KMS-11 (cell line): ENCODE measurements around the gene PLSCR3.
A peak's percentile ranks its signal among the peaks of the same experiment; 100 is the strongest.

Experiments
- H2AFZ ChIP-seq: fragments of 200-600 bp; sonication (generic); 2 replicates; pipeline ENCODE4 v1.6.1; 2016; ENCODE audit warnings: antibody characterized with exemption, mixed run types, low read depth
- H3K27ac ChIP-seq: fragments of 200-600 bp; sonication (generic); 2 replicates; pipeline ENCODE4 v1.6.1; 2016; ENCODE audit warnings: mild to moderate bottlenecking, mixed run types
- H3K27me3 ChIP-seq: fragments of 200-600 bp; sonication (generic); 2 replicates; pipeline ENCODE4 v1.6.1; 2017; ENCODE audit warnings: mild to moderate bottlenecking, low read depth, mixed run types, moderate library complexity; ENCODE audit not compliant: insufficient read depth
- H3K36me3 ChIP-seq: fragments of 200-600 bp; sonication (generic); 2 replicates; pipeline ENCODE4 v1.6.1; 2017; ENCODE audit warnings: mild to moderate bottlenecking, mixed run types; ENCODE audit not compliant: insufficient read depth
- H3K4me1 ChIP-seq: fragments of 200-600 bp; sonication (generic); 2 replicates; pipeline ENCODE4 v1.6.1; 2016; ENCODE audit warnings: mild to moderate bottlenecking, low read depth, mixed run types; ENCODE audit not compliant: poor library complexity, severe bottlenecking
- H3K4me2 ChIP-seq: fragments of 200-600 bp; sonication (generic); 2 replicates; pipeline ENCODE4 v1.7.0; 2016; ENCODE audit warnings: mild to moderate bottlenecking, mixed run types
- H3K4me3 ChIP-seq: fragments of 200-600 bp; sonication (generic); IDR thresholded peaks from 2 replicates; pipeline ENCODE4 v1.6.1; 2017; ENCODE audit warnings: low read depth, low read length, mixed read lengths; ENCODE audit not compliant: insufficient read depth
- H3K79me2 ChIP-seq: fragments of 200-600 bp; sonication (generic); 2 replicates; pipeline ENCODE4 v1.6.1; 2016; ENCODE audit warnings: low read depth, mixed run types; ENCODE audit not compliant: insufficient read depth
- H3K9ac ChIP-seq: fragments of 200-600 bp; sonication (generic); 2 replicates; pipeline ENCODE4 v1.6.1; 2016; ENCODE audit warnings: mild to moderate bottlenecking, mixed run types
- H4K20me1 ChIP-seq: fragments of 200-600 bp; sonication (generic); 2 replicates; pipeline ENCODE4 v1.6.1; 2016; ENCODE audit warnings: mild to moderate bottlenecking, mixed run types; ENCODE audit not compliant: insufficient read depth
- TF ChIP-seq, protein P1 (sequence below): fragments of 200-600 bp; sonication (generic); conservative IDR thresholded peaks from 2 replicates; pipeline ENCODE4 v1.6.1; 2017; ENCODE audit warnings: low read depth, mild to moderate bottlenecking, antibody characterized with exemption, low read length, moderate library complexity, mixed read lengths

PLSCR3 gene

DNA sequence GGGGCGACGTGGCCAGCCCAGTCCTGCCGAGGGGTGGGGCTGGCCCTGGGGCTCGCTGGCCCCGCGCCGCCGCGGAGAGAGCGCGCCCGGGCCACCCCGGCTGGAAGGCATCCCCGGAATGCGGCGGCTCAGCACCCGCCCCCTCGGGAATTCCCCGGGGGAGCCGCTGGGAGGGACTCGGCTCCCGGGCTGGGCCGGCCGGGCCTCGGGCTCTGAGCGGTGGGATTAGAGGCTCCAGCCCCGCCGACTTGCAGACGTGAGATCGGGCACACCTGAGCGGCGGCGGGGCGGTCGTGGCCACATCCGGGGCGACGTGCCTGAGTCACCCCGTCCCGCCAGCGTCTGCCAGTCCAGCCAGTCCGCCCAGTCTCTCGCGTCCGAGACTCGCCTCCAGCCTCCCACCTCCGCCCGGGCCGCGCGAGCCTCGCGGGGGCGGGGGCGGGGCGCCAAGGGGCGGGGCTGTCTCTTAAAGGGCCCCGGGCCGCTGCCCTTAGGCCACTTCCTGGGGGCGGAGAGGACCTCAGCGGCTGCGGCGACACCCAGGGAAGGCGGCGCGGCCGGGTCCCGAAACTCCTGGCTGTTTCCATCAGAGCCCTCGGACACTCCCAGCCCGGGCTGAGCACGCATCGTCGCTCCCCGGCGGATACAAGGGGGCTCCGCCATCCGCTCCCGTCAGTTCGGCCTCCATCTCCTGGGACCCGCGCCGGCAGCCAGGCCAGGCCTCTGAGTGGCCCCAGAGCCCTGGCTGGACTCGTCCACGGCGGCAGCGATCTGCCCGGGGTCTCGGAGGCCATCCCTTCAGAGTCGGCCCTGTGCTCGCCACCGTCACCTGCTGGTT is 42.4 kb downstream of the PLSCR3 start, which contains the start of gene KCTD11:
Gene KCTD11 (plus strand): TSS at position 498 of the 838 bp plus-strand sequence.
- Histone ChIP-seq H3K9ac (no peak within 1 kb of the TSS; the same call in 1 of the 2 replicates), H3K27me3 (no peaks in the 10 kb centered on the region), H3K36me3 (no peaks in the 10 kb centered on the region), H3K4me1 (no peaks in the 10 kb centered on the region), H3K79me2 (no peaks in the 10 kb centered on the region), H3K4me2 (peak within 1 kb of the TSS; percentile 45; the same call in 1 of the 2 replicates), H3K27ac (peak within 1 kb of the TSS; percentile 30; the same call in 1 of the 2 replicates), H4K20me1 (no peaks in the 10 kb centered on the region), H2AFZ (no peak within 1 kb of the TSS), H3K4me3 (no peak within 1 kb of the TSS)
- TF ChIP-seq, protein P1, sequence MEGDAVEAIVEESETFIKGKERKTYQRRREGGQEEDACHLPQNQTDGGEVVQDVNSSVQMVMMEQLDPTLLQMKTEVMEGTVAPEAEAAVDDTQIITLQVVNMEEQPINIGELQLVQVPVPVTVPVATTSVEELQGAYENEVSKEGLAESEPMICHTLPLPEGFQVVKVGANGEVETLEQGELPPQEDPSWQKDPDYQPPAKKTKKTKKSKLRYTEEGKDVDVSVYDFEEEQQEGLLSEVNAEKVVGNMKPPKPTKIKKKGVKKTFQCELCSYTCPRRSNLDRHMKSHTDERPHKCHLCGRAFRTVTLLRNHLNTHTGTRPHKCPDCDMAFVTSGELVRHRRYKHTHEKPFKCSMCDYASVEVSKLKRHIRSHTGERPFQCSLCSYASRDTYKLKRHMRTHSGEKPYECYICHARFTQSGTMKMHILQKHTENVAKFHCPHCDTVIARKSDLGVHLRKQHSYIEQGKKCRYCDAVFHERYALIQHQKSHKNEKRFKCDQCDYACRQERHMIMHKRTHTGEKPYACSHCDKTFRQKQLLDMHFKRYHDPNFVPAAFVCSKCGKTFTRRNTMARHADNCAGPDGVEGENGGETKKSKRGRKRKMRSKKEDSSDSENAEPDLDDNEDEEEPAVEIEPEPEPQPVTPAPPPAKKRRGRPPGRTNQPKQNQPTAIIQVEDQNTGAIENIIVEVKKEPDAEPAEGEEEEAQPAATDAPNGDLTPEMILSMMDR, result no peak

DNA sequence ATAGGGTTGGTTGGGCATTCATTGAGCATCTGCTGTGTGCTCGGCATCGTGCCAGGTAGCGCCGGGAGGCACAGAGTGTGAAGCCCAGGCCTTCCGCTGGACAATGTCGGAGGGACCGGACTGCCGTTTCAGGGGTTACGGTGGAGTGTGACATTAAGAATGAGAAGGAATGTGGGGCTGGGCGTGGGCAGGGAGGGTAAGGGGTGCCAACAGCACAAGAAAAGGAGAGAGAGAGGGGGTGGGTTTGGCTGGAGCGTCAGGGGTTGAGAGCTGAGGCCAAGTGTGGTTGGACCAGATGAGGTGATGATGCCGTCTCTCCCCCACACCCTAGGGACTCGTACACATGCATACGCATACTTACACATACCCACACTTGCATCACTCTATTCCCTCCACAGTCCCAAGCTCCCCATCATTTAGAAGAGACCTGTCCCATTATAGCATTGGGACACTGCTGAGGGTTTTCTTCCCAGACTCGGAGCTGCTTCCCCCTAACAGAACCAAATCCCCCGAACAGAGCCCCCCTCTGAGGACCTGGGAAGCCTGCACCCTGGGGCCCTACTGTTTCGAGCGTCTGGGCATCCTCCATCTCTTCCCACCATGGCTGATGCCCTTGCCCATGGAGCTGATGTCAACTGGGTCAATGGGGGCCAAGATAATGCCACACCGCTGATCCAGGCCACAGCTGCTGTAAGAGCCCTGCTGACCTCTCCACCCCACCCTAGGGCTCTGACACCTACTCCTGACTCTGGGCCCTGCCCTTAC is 45.7 kb downstream of the PLSCR3 start:
- H3K4me3 ChIP-seq, result no peak overlapping the region
- no peaks in the 10 kb centered on the region for H3K27me3 ChIP-seq
- H3K9ac ChIP-seq, result no peak overlapping the region
- H4K20me1 ChIP-seq, result no peaks in the 10 kb centered on the region
- H3K4me2 ChIP-seq, result no peak overlapping the region
- no peak overlapping the region for H2AFZ ChIP-seq
- no peak overlapping the region for H3K27ac ChIP-seq
- no peaks in the 10 kb centered on the region for H3K4me1 ChIP-seq
- H3K79me2 ChIP-seq, result no peaks in the 10 kb centered on the region
- TF ChIP-seq, protein P1, result no peak
- H3K36me3 ChIP-seq, result no peaks in the 10 kb centered on the region

DNA sequence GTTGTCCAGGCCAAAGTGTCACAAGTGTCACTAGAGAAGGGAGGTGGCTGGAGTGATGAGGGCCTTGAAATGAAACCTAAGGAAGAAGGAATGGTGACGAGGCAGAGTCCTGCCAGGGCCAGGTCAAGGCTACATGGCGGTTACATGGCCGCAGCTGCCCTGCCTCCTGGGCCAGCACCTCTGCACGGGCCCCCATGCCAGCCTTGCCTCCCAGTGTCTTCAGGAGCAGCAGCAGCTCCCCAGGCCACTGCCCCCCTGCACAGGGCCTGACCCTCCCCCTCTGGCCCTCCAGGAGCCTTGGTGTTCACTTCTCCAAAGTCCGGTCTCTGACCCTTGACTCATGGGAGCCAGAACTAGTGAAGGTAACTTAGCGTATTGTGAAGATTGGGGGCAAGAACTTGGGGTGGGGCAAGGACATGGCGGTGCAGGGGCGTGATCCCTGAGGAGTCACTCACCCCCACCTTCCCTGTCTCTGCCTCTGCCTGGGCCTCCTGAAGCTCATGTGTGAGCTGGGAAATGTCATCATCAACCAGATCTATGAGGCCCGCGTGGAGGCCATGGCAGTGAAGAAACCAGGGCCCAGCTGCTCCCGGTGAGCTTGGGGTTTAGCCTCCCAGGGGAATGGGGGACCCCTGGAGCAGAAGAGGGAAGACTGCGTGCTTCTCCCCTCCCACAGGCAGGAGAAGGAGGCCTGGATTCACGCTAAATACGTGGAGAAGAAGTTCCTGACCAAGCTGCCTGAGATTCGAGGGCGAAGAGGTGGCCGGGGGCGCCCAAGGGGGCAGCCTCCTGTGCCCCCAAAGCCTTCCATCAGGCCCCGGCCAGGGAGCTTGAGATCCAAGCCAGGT is 46.5 kb downstream of the PLSCR3 start:
- TF ChIP-seq, protein P1, result no peak
- no peaks in the 10 kb centered on the region for H3K36me3 ChIP-seq
- H3K4me2 ChIP-seq, result no peak overlapping the region
- H2AFZ ChIP-seq, result no peak overlapping the region
- no peak overlapping the region for H3K27ac ChIP-seq
- H3K4me1 ChIP-seq, result no peaks in the 10 kb centered on the region
- no peak overlapping the region for H3K9ac ChIP-seq
- H4K20me1 ChIP-seq, result no peaks in the 10 kb centered on the region
- H3K79me2 ChIP-seq, result no peaks in the 10 kb centered on the region
- no peak overlapping the region for H3K4me3 ChIP-seq
- no peaks in the 10 kb centered on the region for H3K27me3 ChIP-seq
